ENCODE measurements around the gene LRRC47.

GRCh38 chr1:3836421-3836820 is 40.1 kb upstream of the LRRC47 start:
- TF ChIP-seq CTCF (IDR thresholded peaks at IDR 0.05; ENCODE audit: low read depth, low read length) (no peak), EZH2phosphoT487 (IDR thresholded peaks at IDR 0.05; ENCODE audit: low read depth) (no peak)

Measured in OCI-LY3 (cell line).